BE2C (cell line): ENCODE data around the gene AGXT. TPM values are rescaled to one million over a fixed set of nuclear protein-coding genes. Genes with fewer than 3 reads are reported as not detected.

Experiments used
- DNase-seq: peaks from one replicate; pipeline ENCODE4 v3.0.0-alpha.2; 2020
- H3K27me3 ChIP-seq: fragments of 250-450 bp; sonication (Bioruptor Pico); 2 replicates; pipeline ENCODE4 v1.5.1; 2020; ENCODE audit warnings: mild to moderate bottlenecking
- H3K36me3 ChIP-seq: fragments of 250-450 bp; sonication (Bioruptor Pico); 2 replicates; pipeline ENCODE4 v1.5.1; 2020; ENCODE audit warnings: mild to moderate bottlenecking
- H3K4me1 ChIP-seq: fragments of 250-450 bp; sonication (Bioruptor Pico); 2 replicates; pipeline ENCODE4 v1.5.1; 2020
- H3K4me3 ChIP-seq: 2 replicates; pipeline ENCODE4 v1.5.1; 2011; ENCODE audit warnings: low read depth, low read length
- H3K9me3 ChIP-seq: fragments of 250-450 bp; sonication (Bioruptor Pico); 2 replicates; pipeline ENCODE4 v1.5.1; 2020
- polyA plus RNA-seq: library from polyadenylated mRNA; unstranded; fragments of >200 nt; gene quantifications from one replicate; pipeline ENCODE4 v1.2.1, GENCODE V29; 2012; ENCODE audit warnings: low read depth, missing spikeins; ENCODE audit not compliant: insufficient read length, insufficient read depth
- TF ChIP-seq, protein P1 (sequence below): IDR thresholded peaks from 2 replicates; pipeline ENCODE4 v1.5.1; 2012; ENCODE audit warnings: mild to moderate bottlenecking, low read depth, low read length

The AGXT gene
- polyA plus RNA-seq: not detected

DNA sequence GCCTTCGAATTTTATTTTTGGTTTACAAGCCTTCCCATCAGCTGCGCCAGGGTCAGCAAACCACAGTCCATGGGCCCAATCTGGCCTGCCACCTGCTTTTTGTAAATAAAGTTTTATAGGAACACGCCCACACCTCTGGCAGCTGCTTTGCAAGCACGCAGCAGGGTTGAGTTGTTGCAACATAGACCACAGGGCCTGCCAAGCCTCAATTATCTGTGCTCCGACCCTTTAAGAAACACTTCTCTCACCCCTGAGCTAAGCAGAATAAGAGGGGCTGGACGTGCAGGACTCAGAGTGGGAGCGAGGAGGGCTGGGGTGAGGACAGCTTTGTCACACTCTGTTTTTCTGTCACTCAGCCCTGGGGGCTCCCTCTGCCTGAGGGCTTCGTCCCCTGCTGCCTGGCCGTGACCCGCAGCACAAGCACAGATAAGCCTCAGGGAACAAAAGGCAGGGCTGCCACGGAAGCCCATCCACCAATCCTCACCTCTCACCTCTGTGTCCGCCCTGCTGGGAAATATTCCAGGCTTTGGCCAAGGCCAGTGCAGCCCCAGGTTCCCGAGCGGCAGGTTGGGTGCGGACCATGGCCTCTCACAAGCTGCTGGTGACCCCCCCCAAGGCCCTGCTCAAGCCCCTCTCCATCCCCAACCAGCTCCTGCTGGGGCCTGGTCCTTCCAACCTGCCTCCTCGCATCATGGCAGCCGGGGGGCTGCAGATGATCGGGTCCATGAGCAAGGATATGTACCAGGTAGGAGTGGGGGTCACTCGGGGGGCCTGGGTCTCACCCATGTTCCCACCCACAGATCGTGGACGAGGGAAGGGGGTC lies at the start of gene AGXT:
AGXT (plus strand) TSS at position 539 of the 823 bp plus-strand sequence; CDS start at position 581, 42 bp downstream.
- H3K27me3 ChIP-seq: no peaks in the 10 kb centered on the region
- H3K36me3 ChIP-seq: no peaks in the 10 kb centered on the region
- no peaks in the 10 kb centered on the region for H3K9me3 ChIP-seq
- no peaks in the 10 kb centered on the region for H3K4me1 ChIP-seq
- no peak for DNase-seq
- H3K4me3 ChIP-seq: no peak within 1 kb of the TSS
- TF ChIP-seq, protein P1, sequence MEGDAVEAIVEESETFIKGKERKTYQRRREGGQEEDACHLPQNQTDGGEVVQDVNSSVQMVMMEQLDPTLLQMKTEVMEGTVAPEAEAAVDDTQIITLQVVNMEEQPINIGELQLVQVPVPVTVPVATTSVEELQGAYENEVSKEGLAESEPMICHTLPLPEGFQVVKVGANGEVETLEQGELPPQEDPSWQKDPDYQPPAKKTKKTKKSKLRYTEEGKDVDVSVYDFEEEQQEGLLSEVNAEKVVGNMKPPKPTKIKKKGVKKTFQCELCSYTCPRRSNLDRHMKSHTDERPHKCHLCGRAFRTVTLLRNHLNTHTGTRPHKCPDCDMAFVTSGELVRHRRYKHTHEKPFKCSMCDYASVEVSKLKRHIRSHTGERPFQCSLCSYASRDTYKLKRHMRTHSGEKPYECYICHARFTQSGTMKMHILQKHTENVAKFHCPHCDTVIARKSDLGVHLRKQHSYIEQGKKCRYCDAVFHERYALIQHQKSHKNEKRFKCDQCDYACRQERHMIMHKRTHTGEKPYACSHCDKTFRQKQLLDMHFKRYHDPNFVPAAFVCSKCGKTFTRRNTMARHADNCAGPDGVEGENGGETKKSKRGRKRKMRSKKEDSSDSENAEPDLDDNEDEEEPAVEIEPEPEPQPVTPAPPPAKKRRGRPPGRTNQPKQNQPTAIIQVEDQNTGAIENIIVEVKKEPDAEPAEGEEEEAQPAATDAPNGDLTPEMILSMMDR: no peak

DNA sequence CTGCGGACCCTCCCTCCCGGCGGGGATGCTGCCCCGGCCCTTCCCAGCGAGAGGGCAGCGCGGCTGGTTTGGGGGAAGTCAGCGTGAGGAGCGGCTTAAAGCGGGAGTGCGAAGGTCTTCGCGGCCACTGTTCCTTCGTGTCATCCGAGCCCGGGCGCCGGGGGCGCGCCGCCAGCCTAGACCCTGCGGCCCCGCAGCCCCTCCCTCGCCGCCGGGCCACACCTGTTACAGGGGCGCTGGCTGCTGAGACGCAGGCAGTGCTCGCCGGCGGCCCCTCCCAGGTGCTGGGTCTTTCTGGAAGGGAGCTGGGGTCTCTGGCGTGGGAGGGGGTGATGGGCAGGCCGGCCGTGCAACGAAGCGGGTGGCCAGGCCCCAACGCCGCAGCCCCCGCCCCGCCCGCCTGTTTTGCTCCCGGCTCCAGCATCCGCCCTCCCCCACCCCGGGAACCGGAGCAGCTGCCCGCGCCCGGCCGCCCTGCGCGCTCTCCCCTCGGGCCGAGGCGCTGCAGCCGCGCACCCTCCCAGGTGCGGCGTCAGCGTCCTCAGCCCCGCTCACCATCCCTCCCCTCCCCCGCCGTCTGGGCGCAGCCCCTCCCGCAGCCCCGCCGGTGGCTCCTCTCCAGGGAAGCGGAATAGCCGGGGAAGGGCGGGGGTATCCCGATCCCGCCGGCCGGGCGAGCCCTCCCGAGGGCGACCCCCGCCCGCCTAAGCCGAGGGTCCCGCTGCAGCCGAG lies 49.3 kb upstream of the AGXT start:
- Histone ChIP-seq H3K36me3 (no peaks in the 10 kb centered on the region), H3K9me3 (no peaks in the 10 kb centered on the region), H3K27me3 (peaks cover 15% of the 10 kb centered on the region), H3K4me3 (peak overlapping the region; percentile 75), H3K4me1 (no peaks in the 10 kb centered on the region)
- TF ChIP-seq, protein P1: no peak
- peak; percentile 38 for DNase-seq

DNA sequence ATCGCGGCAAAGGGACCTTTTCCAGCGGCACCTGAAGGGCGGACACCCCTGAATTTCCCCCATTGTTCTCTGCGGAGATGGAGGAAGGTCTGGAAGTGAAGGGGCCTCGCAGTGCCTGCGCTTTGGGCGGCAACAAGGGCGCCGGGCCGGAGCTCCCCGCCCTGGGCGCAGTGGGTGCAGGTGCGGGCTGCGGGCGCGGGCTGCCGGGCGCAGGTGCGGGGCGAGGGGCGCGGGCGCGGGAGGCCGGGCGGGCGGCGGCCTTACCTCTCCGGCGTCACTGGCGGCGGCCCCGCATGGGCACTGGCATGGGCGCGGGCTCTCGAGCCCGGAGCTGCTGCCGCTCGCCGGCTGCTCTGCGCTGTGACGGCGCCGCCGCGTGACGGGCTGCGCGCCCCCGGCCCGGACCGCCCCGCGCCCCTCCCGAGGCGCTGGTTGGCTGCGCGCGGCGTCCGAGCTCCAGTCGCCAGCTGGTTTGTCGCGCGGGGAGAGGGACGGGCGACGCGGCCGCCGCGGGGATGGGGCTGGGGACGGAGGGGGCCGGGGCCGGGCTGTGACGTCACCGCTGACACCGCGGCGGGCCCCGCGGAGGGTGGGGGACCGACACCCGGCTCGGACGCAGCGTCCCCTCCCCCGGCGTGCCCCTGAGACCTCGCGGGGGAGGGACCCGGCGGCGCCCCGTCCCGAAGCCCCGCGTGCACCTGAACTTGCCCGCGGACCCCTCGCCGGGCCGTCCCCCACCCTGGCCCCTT lies 48.6 kb upstream of the AGXT start, which contains the start of gene KIF1A:
KIF1A (minus strand) TSS at position 362 of the 749 bp plus-strand sequence. CDS start 22,467 bp downstream, outside the sequence.
- TF ChIP-seq, protein P1: no peak
- H3K36me3 ChIP-seq: no peaks in the 10 kb centered on the region
- H3K27me3 ChIP-seq: peaks cover 15% of the 10 kb centered on the region
- peak within 1 kb of the TSS; percentile 75 for H3K4me3 ChIP-seq
- no peaks in the 10 kb centered on the region for H3K4me1 ChIP-seq
- H3K9me3 ChIP-seq: no peaks in the 10 kb centered on the region
- DNase-seq: peak; percentile 89

DNA sequence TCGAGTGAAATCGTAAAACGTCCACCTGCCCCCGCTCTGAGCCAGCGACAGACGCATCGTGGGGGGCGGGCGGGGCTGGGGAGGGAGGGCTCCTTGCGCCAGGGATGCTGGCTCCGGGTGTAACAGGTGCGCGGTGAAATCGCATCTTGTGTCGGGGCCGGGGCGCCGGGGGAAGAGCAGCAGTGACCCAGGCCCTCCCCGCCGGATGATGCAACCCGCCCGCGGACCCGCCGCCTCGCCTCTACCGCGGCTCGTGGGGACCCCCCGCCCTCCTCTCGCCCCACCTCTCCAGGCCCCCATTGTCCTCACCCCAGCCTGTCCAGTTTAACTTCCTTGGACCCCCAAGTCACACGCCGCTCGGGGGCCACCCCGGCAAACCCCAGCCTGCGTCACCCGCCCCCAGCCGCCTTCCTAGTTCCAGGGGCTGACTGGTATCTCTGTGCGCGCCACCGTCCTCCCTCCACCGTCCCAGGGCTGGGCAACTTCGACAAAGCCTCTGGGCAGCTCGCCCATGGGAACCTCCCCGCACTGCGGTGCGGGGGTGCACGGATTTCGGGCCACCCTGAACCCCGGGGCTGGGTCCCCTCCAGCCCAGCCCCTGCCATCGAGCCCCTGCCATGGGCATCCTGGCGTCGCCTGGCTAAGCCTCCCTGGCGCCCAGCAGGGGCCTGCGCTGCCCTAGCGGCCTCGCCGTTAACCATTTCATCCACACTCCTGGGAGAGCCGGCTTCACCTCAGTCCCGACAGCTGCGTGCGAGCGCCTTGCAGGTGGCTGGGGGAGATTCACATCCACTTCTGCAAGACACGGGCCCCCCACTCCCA lies 47.8 kb upstream of the AGXT start:
- TF ChIP-seq, protein P1: peak; percentile 21; the same call in 1 of the 2 replicates
- peak; percentile 55 for DNase-seq
- Histone ChIP-seq H3K4me3 (peak overlapping the region; percentile 61), H3K27me3 (peaks cover 15% of the 10 kb centered on the region), H3K4me1 (no peaks in the 10 kb centered on the region), H3K36me3 (no peaks in the 10 kb centered on the region), H3K9me3 (no peaks in the 10 kb centered on the region)

DNA sequence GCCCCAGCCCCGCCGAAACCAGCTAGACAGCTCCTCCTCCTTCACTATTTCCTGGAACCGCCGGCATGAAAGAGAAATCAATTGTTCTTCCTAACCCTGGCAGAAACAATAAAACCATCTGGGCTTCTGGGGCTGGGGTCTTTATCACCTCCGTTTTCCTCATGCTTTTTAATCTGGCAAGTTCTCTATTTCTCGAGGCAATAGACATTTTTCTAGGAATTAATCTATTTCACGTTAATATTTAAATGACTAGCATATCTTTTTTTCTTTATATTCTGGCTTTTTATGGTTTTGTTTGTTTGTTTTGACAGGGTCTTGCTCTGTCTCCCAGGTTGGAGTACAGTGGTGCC lies 47.2 kb upstream of the AGXT start:
- TF ChIP-seq, protein P1: no peak
- peak overlapping the region; percentile 61 for H3K4me3 ChIP-seq
- H3K4me1 ChIP-seq: no peaks in the 10 kb centered on the region
- H3K9me3 ChIP-seq: no peaks in the 10 kb centered on the region
- peaks cover 15% of the 10 kb centered on the region for H3K27me3 ChIP-seq
- H3K36me3 ChIP-seq: no peaks in the 10 kb centered on the region
- DNase-seq: no peak
